Astrocyte (in vitro differentiated cells and primary cell): Measurements from ENCODE around the gene DCTN4.

ENCODE experiments used
- CTCF ChIP-seq: IDR thresholded peaks from 2 replicates; pipeline ENCODE4 v1.5.1; 2011; ENCODE audit warnings: low read depth, mild to moderate bottlenecking, inconsistent platforms, low read length, moderate library complexity; ENCODE audit not compliant: insufficient read depth
- EZH2 ChIP-seq: IDR thresholded peaks from 2 replicates; pipeline ENCODE4 v1.6.1; 2012; ENCODE audit warnings: mild to moderate bottlenecking, low read length, inconsistent platforms; ENCODE audit not compliant: insufficient read depth

GRCh38 chr5:150662731-150663516 is 95.9 kb downstream of the DCTN4 start:
- TF ChIP-seq CTCF, result no peak
- TF ChIP-seq EZH2, result no peak
